ENCODE measurements around the gene ADAMTS14. TPM values are rescaled to one million over a fixed set of nuclear protein-coding genes. Genes with fewer than 3 reads are reported as not detected.

Gene ADAMTS14
- total RNA-seq, 2 donors from 2014 or later = 0.33 TPM; not detected in 1

GRCh38 chr10:70673043-70673928 is 980 bp downstream of the ADAMTS14 start:
- H3K27me3 ChIP-seq = no peaks in the 10 kb centered on the region
- no peak overlapping the region for H3K4me3 ChIP-seq
- DNase-seq (no peak), ATAC-seq (no peak)
- 38 to 42% methylated on average over 13 to 14 of the region's 14 CpGs for WGBS, 2 donors
- intact Hi-C loops (cut with DNase I) = no loop called here
- no peaks in the 10 kb centered on the region for H3K9me3 ChIP-seq
- no peak overlapping the region for H3K27ac ChIP-seq
- H3K36me3 ChIP-seq (replicated peaks in 1 of 2; ENCODE audit: insufficient read depth in 1 of 2, low read depth in 2 of 2) = no peaks in the 10 kb centered on the region
- peaks cover 6% of the 10 kb centered on the region for H3K4me1 ChIP-seq
- no peak for TF ChIP-seq CTCF (IDR thresholded peaks at IDR 0.05)
- no peak for TF ChIP-seq POLR2A (IDR thresholded peaks at IDR 0.05)

GRCh38 chr10:70673929-70674559 is 1.7 kb downstream of the ADAMTS14 start:
- intact Hi-C loops (cut with DNase I) = no loop called here
- DNase-seq (no peak), ATAC-seq (no peak)
- Histone ChIP-seq H3K4me1 (peaks cover 6% of the 10 kb centered on the region), H3K27ac (no peak overlapping the region), H3K4me3 (no peak overlapping the region), H3K27me3 (no peaks in the 10 kb centered on the region), H3K9me3 (no peaks in the 10 kb centered on the region), H3K36me3 (replicated peaks in 1 of 2; ENCODE audit: insufficient read depth in 1 of 2, low read depth in 2 of 2) (no peaks in the 10 kb centered on the region)
- 31 to 42% methylated on average over 11 of the region's 11 CpGs for WGBS, 2 donors
- TF ChIP-seq CTCF (IDR thresholded peaks at IDR 0.05) = no peak
- no peak for TF ChIP-seq POLR2A (IDR thresholded peaks at IDR 0.05)

GRCh38 chr10:70674560-70675495 is 2.5 kb downstream of the ADAMTS14 start:
- Histone ChIP-seq H3K4me3 (no peak overlapping the region), H3K27me3 (no peaks in the 10 kb centered on the region), H3K4me1 (peaks cover 6% of the 10 kb centered on the region), H3K27ac (no peak overlapping the region), H3K36me3 (replicated peaks in 1 of 2; ENCODE audit: insufficient read depth in 1 of 2, low read depth in 2 of 2) (no peaks in the 10 kb centered on the region), H3K9me3 (no peaks in the 10 kb centered on the region)
- TF ChIP-seq POLR2A (IDR thresholded peaks at IDR 0.05) (no peak), CTCF (IDR thresholded peaks at IDR 0.05) (no peak)
- ATAC-seq (no peak), DNase-seq (no peak)
- 60 to 79% methylated on average over 7 to 22 of the region's 24 CpGs for WGBS, 2 donors
- intact Hi-C loops (cut with DNase I) = no loop called here

- TF ChIP-seq CTCF (IDR thresholded peaks at IDR 0.05) = no peak
- no peak for TF ChIP-seq POLR2A (IDR thresholded peaks at IDR 0.05)
- H3K36me3 ChIP-seq (replicated peaks in 1 of 2; ENCODE audit: insufficient read depth in 1 of 2, low read depth in 2 of 2) = no peaks in the 10 kb centered on the region
- H3K27ac ChIP-seq = no peak overlapping the region
- ATAC-seq (no peak), DNase-seq (no peak)
- no peaks in the 10 kb centered on the region for H3K27me3 ChIP-seq
- H3K4me3 ChIP-seq = no peak overlapping the region
- H3K9me3 ChIP-seq = no peaks in the 10 kb centered on the region
- intact Hi-C loops (cut with DNase I) = no loop called here
- peaks cover 6% of the 10 kb centered on the region for H3K4me1 ChIP-seq
- 47 to 53% methylated on average over 14 of the region's 14 CpGs for WGBS, 2 donors
Measured at GRCh38 chr10:70675496-70676161, 3.3 kb downstream of the ADAMTS14 start.

Data from body of pancreas (tissue), 4 donors.